Activated naive CD8-positive, alpha-beta T cell treated with anti-CD3 and anti-CD28 coated beads, Interleukin-2, amount 10 ng/mL, durations not matched to agents 7 days and 5 days (primary cell): Measurements from ENCODE around the gene CARMIL3. TPM values are rescaled to one million over a fixed set of nuclear protein-coding genes. Genes with fewer than 3 reads are reported as not detected.

Source experiments
- ATAC-seq: fragments of 150-1000 bp; cut with Tn5 transposase; one replicate; pipeline ENCODE4 v1.10.0; 2021; ENCODE audit warnings: low read depth, moderate library complexity
- POLR2A ChIA-PET: fragments of 350-600 bp; sonication (Branson Sonifier 250); formaldehyde crosslinking; loops from one replicate; lab custom pipeline; 2021; ENCODE audit warnings: antibody characterized with exemption; lab: Charles Lee
- DNase-seq: peaks from one replicate; pipeline ENCODE4 v3.0.0; 2021
- H3K27ac Mint-ChIP-seq: one replicate; pipeline ENCODE4 v1.8.0; 2022; ENCODE audit warnings: mild to moderate bottlenecking, mixed read lengths
- H3K27me3 Mint-ChIP-seq: one replicate; pipeline ENCODE4 v1.8.0; 2022; ENCODE audit warnings: mild to moderate bottlenecking, moderate library complexity, mixed read lengths
- H3K36me3 Mint-ChIP-seq: one replicate; pipeline ENCODE4 v1.8.0; 2021; ENCODE audit warnings: mild to moderate bottlenecking, mixed read lengths
- H3K4me1 Mint-ChIP-seq: one replicate; pipeline ENCODE4 v1.8.0; 2021; ENCODE audit warnings: mixed read lengths
- H3K4me3 Mint-ChIP-seq: one replicate; pipeline ENCODE4 v1.8.0; 2022; ENCODE audit warnings: mild to moderate bottlenecking, moderate library complexity, mixed read lengths
- H3K9me3 Mint-ChIP-seq: one replicate; pipeline ENCODE4 v1.8.0; 2021; ENCODE audit warnings: mixed read lengths
- total RNA-seq, 2 experiments: library from RNA; stranded (reverse); gene quantifications; one replicate each; pipeline ENCODE4 v1.2.3, GENCODE V29; 2021

The CARMIL3 gene
- total RNA-seq, 2 experiments from 2014 or later: 0.80 to 0.91 TPM

GRCh38 chr14:24059841-24060388 lies 8.1 kb downstream of the CARMIL3 start:
- H3K36me3 Mint-ChIP-seq: no peaks in the 10 kb centered on the region
- no peaks in the 10 kb centered on the region for H3K9me3 Mint-ChIP-seq
- H3K4me1 Mint-ChIP-seq: peaks cover 2% of the 10 kb centered on the region
- DNase-seq (no peak), ATAC-seq (no peak)
- POLR2A ChIA-PET: no interaction called here
- H3K27me3 Mint-ChIP-seq: peaks cover 2% of the 10 kb centered on the region
- H3K4me3 Mint-ChIP-seq: no peak overlapping the region
- H3K27ac Mint-ChIP-seq: no peak overlapping the region

DNA sequence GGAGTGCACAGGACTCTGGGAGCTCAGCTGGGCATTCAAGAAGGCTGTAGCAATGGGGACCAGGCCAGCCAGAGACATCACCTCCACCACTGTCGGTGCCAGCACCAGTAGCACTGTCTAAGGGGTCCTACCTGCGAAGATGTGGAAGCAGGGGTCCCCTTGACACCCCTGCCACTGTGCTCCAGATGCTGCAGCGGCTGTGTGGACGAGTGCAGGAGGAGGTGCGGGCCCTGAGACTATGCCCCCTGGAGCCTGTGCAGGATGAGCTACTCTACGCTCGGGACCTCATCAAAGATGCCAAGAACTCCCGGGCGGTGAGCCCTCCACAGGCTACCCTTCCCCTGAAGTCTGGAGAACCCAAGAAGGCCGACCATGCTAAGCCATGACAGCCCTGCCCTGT lies 8.6 kb downstream of the CARMIL3 start:
- no peak for ATAC-seq
- H3K36me3 Mint-ChIP-seq: no peaks in the 10 kb centered on the region

DNA sequence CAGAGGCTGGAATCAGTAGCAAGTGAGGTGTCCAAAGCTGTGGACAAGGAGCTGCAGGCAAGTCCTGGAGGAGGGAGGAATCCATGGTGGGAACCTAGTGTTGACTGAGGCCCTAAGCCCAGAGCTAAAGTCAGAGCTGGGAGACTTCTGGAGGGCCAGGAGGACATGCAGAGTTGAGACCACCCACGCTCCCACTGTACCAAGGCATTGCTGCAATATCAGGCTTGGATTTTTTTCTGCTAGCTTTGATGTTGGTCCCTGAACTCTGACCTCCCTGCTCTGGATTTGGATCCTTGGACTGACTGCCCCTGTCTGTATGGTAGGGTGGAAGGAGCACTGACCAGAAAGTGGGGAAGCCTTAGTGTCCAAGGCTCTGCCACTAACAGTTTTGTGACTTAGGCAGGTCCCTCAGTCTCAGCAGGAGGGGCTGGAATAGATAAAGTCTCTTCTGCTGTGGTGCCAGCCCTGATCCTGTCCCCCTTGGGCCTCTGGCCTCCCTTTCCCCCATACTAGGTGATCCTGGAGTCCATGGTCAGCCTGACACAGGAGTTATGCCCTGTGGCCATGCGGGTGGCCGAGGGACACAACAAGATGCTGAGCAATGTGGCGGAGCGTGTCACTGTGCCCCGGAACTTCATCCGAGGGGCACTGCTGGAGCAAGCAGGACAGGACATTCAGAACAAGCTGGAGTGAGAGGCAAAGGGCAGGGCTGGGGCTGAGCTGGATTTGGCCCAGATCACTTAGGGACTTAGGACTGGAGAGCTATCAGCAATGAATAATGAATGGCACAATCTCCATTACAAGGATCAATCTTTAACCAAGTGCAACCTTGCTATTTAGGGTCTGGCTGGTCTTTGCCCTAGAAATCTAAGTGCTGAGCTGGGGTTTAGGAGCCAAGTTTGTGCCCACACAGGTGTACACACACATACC lies 9.4 kb downstream of the CARMIL3 start:
- no peak overlapping the region for H3K4me3 Mint-ChIP-seq
- ATAC-seq (no peak), DNase-seq (no peak)
- H3K4me1 Mint-ChIP-seq: peaks cover 2% of the 10 kb centered on the region
- peaks cover 2% of the 10 kb centered on the region for H3K27me3 Mint-ChIP-seq
- H3K9me3 Mint-ChIP-seq: no peaks in the 10 kb centered on the region
- no peaks in the 10 kb centered on the region for H3K36me3 Mint-ChIP-seq
- no peak overlapping the region for H3K27ac Mint-ChIP-seq
- POLR2A ChIA-PET: interaction anchor here (1.1 to 1.3 kb wide), 3 partner anchors 19 to 47 kb away, joined by 3 read pairs; no protein-coding TSS in a partner anchor

More for the DNA sequence above, 8.6 kb downstream of the CARMIL3 start:
- POLR2A ChIA-PET: interaction anchor here (1.1 to 1.3 kb wide), 2 partner anchors 20 to 48 kb away, joined by 3 read pairs; no protein-coding TSS in a partner anchor
- no peak overlapping the region for H3K27ac Mint-ChIP-seq
- no peaks in the 10 kb centered on the region for H3K9me3 Mint-ChIP-seq
- peaks cover 2% of the 10 kb centered on the region for H3K27me3 Mint-ChIP-seq
- H3K4me1 Mint-ChIP-seq: peaks cover 2% of the 10 kb centered on the region
- no peak for DNase-seq
- no peak overlapping the region for H3K4me3 Mint-ChIP-seq

- DNase-seq (no peak), ATAC-seq (no peak)
- Mint-ChIP-seq H3K4me3 (no peak overlapping the region), H3K27me3 (peaks cover 2% of the 10 kb centered on the region), H3K27ac (no peak overlapping the region), H3K36me3 (no peaks in the 10 kb centered on the region), H3K9me3 (no peaks in the 10 kb centered on the region), H3K4me1 (peaks cover 2% of the 10 kb centered on the region)
- POLR2A ChIA-PET: interaction anchor here (1.2 kb wide), 1 partner anchor 28 kb away, joined by 3 read pairs; no protein-coding TSS in a partner anchor
These were observed 10.6 kb downstream of the CARMIL3 start for GRCh38 chr14:24062216-24062980.

DNA sequence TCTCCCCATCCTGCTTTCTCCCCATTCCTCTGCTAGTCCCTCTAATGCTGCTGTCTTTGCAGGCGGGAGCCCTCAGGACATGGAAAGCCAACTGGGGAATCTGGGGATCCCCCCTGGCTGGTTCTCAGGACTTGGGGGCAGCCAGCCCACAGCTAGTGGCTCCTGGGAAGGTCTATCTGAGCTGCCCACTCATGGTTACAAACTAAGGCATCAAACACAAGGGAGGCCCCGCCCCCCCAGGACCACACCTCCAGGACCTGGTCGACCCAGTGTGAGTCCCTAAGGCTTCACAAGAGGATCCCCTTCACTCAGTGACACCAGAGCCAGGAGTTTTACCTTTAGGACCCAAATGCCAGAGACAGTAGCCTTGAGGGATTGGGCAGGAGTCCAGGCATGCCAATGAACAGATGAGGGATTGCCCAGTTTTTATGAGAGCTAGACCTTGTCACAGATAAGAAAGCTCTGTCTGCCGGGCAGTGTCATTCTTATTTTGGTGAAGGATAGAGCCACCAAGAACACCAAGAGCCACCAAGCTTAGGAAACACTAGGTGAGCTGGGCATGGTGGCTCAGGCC lies 11.5 kb downstream of the CARMIL3 start:
- DNase-seq (no peak), ATAC-seq (no peak)
- no peaks in the 10 kb centered on the region for H3K9me3 Mint-ChIP-seq
- H3K27ac Mint-ChIP-seq: no peak overlapping the region
- no peak overlapping the region for H3K4me3 Mint-ChIP-seq
- H3K4me1 Mint-ChIP-seq: no peaks in the 10 kb centered on the region
- H3K27me3 Mint-ChIP-seq: no peaks in the 10 kb centered on the region
- POLR2A ChIA-PET: interaction anchor here (0.7 kb wide), 1 partner anchor 108 kb away, joined by 4 read pairs; no protein-coding TSS in a partner anchor
- no peaks in the 10 kb centered on the region for H3K36me3 Mint-ChIP-seq

- ATAC-seq (no peak), DNase-seq (no peak)
- H3K4me3 Mint-ChIP-seq: no peak overlapping the region
- no peak overlapping the region for H3K27ac Mint-ChIP-seq
- no peaks in the 10 kb centered on the region for H3K27me3 Mint-ChIP-seq
- H3K4me1 Mint-ChIP-seq: no peaks in the 10 kb centered on the region
- H3K9me3 Mint-ChIP-seq: no peaks in the 10 kb centered on the region
- H3K36me3 Mint-ChIP-seq: no peaks in the 10 kb centered on the region
- POLR2A ChIA-PET: interaction anchor here (0.7 kb wide), 1 partner anchor 108 kb away, joined by 4 read pairs; no protein-coding TSS in a partner anchor
These were observed 12.4 kb downstream of the CARMIL3 start for GRCh38 chr14:24064091-24064795.

DNA sequence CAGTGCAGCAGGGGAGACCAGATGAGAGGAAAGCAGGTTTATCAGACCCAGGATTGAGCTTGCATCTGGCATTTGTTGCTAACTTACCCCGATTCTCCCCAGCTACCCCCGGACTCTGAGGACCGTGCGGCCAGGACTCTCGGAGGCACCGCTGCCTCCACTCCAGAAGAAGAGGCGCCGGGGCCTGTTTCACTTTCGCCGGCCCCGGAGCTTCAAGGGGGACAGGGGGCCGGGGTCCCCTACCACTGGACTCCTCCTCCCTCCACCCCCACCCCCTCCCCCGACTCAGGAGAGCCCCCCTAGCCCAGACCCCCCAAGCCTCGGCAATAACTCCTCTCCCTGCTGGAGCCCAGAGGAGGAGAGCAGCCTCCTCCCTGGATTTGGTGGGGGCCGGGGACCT lies 13.0 kb downstream of the CARMIL3 start:
- H3K4me1 Mint-ChIP-seq: no peaks in the 10 kb centered on the region
- no peak overlapping the region for H3K27ac Mint-ChIP-seq
- H3K4me3 Mint-ChIP-seq: no peak overlapping the region
- no peaks in the 10 kb centered on the region for H3K36me3 Mint-ChIP-seq
- ATAC-seq (no peak), DNase-seq (no peak)
- POLR2A ChIA-PET: no interaction called here
- H3K9me3 Mint-ChIP-seq: no peaks in the 10 kb centered on the region
- H3K27me3 Mint-ChIP-seq: no peaks in the 10 kb centered on the region

GRCh38 chr14:24065408-24065807 lies 13.6 kb downstream of the CARMIL3 start:
- Mint-ChIP-seq H3K27ac (no peak overlapping the region), H3K27me3 (peaks cover 2% of the 10 kb centered on the region), H3K4me3 (no peak overlapping the region), H3K9me3 (no peaks in the 10 kb centered on the region), H3K36me3 (no peaks in the 10 kb centered on the region), H3K4me1 (no peaks in the 10 kb centered on the region)
- ATAC-seq: no peak
- POLR2A ChIA-PET: no interaction called here
- DNase-seq: no peak

- DNase-seq (no peak), ATAC-seq (no peak)
- H3K27me3 Mint-ChIP-seq: peaks cover 2% of the 10 kb centered on the region
- POLR2A ChIA-PET: no interaction called here
- H3K9me3 Mint-ChIP-seq: no peaks in the 10 kb centered on the region
- no peak overlapping the region for H3K4me3 Mint-ChIP-seq
- no peak overlapping the region for H3K27ac Mint-ChIP-seq
- H3K36me3 Mint-ChIP-seq: no peaks in the 10 kb centered on the region
- no peaks in the 10 kb centered on the region for H3K4me1 Mint-ChIP-seq
These were observed 14.8 kb downstream of the CARMIL3 start for GRCh38 chr14:24066496-24067132.

DNA sequence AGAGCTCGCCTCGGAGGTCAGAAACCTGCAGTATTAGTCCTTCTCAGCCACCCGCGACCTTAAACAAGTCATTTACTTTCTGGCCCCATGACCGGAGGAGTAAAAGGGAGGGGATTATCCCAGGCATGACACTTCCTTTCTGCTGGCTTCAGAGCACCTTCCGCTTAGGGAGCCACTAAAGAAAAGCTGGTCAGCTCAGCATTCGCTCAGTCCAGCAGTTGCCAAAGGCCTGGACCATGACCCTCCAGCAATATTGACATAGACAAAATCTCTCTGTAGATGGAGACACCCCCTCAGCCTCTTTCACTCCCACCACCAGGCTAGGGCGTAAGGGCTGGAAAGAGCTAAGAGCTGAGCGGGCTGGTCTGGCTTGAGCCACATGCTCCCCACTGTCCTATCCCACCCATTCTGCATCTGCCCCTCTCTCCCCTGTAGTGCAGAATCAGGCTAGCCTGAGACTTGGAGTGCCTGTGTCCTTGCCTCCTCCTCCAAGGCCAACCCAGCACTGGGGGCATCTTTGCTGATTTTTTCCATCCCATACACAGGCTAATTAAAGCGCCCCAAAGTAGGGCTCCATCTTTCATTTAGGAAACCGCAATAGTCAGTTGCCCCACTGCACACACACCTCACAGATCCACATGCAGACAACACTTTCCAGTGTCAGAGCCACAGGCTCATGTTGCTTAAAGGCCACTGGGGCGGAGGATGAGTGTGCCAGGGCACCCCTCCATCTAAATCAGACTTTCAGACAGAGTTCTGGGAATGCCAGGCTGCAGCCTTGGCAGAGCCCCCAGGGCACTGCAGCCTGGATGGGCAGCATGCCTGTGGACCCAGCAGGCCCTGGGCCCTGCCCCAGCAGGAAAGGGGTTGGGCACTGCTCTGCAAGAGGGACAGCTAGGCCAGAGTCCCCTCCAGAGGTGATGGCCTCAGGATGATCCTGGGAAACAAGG lies 15.6 kb downstream of the CARMIL3 start:
- POLR2A ChIA-PET: no interaction called here

GRCh38 chr14:24068711-24069410 lies 17.1 kb downstream of the CARMIL3 start:
- POLR2A ChIA-PET: interaction anchor here (0.7 kb wide), 1 partner anchor 14 kb away, joined by 3 read pairs; no protein-coding TSS in a partner anchor
- no peak overlapping the region for H3K27ac Mint-ChIP-seq

More for the DNA sequence above, 15.6 kb downstream of the CARMIL3 start:
- ATAC-seq (no peak), DNase-seq (no peak)
- H3K36me3 Mint-ChIP-seq: no peaks in the 10 kb centered on the region
- H3K9me3 Mint-ChIP-seq: no peaks in the 10 kb centered on the region
- peaks cover 2% of the 10 kb centered on the region for H3K27me3 Mint-ChIP-seq
- H3K27ac Mint-ChIP-seq: no peak overlapping the region
- H3K4me3 Mint-ChIP-seq: no peak overlapping the region
- no peaks in the 10 kb centered on the region for H3K4me1 Mint-ChIP-seq

More at GRCh38 chr14:24068711-24069410, 17.1 kb downstream of the CARMIL3 start:
- Mint-ChIP-seq H3K4me1 (no peaks in the 10 kb centered on the region), H3K4me3 (no peak overlapping the region), H3K36me3 (no peaks in the 10 kb centered on the region), H3K9me3 (no peaks in the 10 kb centered on the region), H3K27me3 (peaks cover 2% of the 10 kb centered on the region)
- ATAC-seq (no peak), DNase-seq (no peak)
